Mucosa of descending colon (tissue), 3 donors: ENCODE results near the gene NUFIP1. TPM values are rescaled to one million over a fixed set of nuclear protein-coding genes. Genes with fewer than 3 reads are reported as not detected.
A peak's percentile ranks its signal among the peaks of the same experiment; 100 is the strongest.

Source experiments
- ATAC-seq: fragments of 200-7000 bp; cut with Tn5 transposase; one replicate; pipeline ENCODE4 v1.9.1; 2020; ENCODE audit warnings: mild to moderate bottlenecking, moderate library complexity
- DNase-seq, 3 donors: peaks; one replicate each; pipeline ENCODE4 v3.0.0-alpha.2; 2020
- H3K36me3 ChIP-seq: fragments of 200-600 bp; one replicate; pipeline ENCODE4 v1.8.0; 2021; ENCODE audit warnings: low read depth, mild to moderate bottlenecking
- H3K4me1 ChIP-seq: fragments of 200-600 bp; one replicate; pipeline ENCODE4 v1.8.0; 2021; ENCODE audit warnings: low read depth, mild to moderate bottlenecking
- H3K4me3 ChIP-seq: fragments of 200-600 bp; one replicate; pipeline ENCODE4 v1.8.0; 2021; ENCODE audit warnings: mild to moderate bottlenecking
- H3K9me3 ChIP-seq: fragments of 200-600 bp; one replicate; pipeline ENCODE4 v1.8.0; 2021; ENCODE audit warnings: mild to moderate bottlenecking
- intact Hi-C, 2 donors: fragments of 100-400 bp; cut with DNase I in 1 of 2; cut with micrococcal nuclease in 1 of 2; formaldehyde crosslinking; loops; one replicate each; pipeline versions ENCODE4 v1.11.0 to v1.11.1; 2022; cut with DNase I, micrococcal nuclease
- total RNA-seq, 3 donors: library from RNA; stranded (reverse); fragmentation: NEBNext Ultra II Directional in 2 of 3; extraction: Animal tissue kit (Norgen Biotek cat#: 25700) in 2 of 3; gene quantifications; one replicate each; pipeline versions ENCODE4 v1.2.1 to v1.2.4, GENCODE V29; 2021 to 2023
- TF ChIP-seq, protein P1 (sequence below): fragments of 200-600 bp; IDR thresholded peaks from one replicate; pipeline ENCODE4 v1.8.0; 2022; ENCODE audit warnings: antibody characterized with exemption, mild to moderate bottlenecking
- donor health status: DM: no; HTN: no; CAD: no; lungs with moderate emphysema.
- donor health status: DM: no; HTN: no; CAD: no.
- donor health status: DM: no; HTN: yes; CAD: no.

The NUFIP1 gene
- total RNA-seq, 3 donors from 2014 or later, result 1.5 to 3.9 (median 3.3) TPM

DNA sequence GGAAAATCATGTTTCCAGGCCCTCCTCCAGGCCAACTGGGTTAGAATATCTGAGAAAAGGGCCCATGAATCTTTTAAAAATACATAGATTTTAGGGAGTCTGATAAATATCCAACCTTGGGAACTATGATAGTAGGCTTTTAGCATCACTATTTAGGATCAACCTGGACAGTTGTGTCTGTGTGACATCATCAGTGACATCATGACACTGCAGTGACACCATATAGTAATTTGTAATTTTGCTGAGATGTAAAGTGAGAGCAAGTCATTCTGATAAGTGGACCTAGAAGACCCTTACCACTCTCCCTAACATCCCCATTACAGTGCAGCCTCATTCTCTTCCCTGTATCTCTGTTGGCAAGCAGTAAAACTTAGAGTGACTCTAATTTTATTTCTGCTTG, 14.1 kb upstream of the NUFIP1 start:
- H3K4me3 ChIP-seq, result no peak overlapping the region
- no peak for ATAC-seq
- no peaks in the 10 kb centered on the region for H3K9me3 ChIP-seq
- TF ChIP-seq, protein P1, sequence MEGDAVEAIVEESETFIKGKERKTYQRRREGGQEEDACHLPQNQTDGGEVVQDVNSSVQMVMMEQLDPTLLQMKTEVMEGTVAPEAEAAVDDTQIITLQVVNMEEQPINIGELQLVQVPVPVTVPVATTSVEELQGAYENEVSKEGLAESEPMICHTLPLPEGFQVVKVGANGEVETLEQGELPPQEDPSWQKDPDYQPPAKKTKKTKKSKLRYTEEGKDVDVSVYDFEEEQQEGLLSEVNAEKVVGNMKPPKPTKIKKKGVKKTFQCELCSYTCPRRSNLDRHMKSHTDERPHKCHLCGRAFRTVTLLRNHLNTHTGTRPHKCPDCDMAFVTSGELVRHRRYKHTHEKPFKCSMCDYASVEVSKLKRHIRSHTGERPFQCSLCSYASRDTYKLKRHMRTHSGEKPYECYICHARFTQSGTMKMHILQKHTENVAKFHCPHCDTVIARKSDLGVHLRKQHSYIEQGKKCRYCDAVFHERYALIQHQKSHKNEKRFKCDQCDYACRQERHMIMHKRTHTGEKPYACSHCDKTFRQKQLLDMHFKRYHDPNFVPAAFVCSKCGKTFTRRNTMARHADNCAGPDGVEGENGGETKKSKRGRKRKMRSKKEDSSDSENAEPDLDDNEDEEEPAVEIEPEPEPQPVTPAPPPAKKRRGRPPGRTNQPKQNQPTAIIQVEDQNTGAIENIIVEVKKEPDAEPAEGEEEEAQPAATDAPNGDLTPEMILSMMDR, result no peak
- no peak for DNase-seq
- intact Hi-C loops, result no loop called here
- H3K4me1 ChIP-seq, result peaks cover 3% of the 10 kb centered on the region
- H3K36me3 ChIP-seq, result peaks cover 4% of the 10 kb centered on the region

DNA sequence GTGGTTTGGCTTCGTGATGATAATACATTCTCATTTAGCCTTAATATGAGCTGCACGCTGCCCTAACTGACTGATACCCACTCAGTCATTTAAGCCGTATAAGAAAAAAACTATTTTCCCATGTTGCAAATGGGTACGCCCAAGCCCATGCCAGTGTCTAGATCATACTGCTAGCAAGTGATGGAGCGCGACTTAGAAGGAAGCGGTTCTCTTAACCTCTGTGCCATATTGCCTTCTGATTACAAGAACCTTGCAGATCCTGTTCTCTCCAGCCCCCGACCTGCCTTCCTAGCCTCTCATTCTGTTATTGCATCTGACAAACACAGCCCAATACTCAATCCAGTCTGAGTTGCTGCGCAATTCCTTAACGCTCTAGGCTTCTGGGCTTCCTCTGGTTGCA, 670 bp upstream of the NUFIP1 start:
- TF ChIP-seq, protein P1, result no peak
- H3K9me3 ChIP-seq, result no peaks in the 10 kb centered on the region
- intact Hi-C loops, result no loop called here
- no peaks in the 10 kb centered on the region for H3K36me3 ChIP-seq
- DNase-seq (peak in 1 of 3 donors; percentile 17), ATAC-seq (peak; percentile 41)
- peaks cover 22% of the 10 kb centered on the region for H3K4me1 ChIP-seq
- peak overlapping the region; percentile 97 for H3K4me3 ChIP-seq

DNA sequence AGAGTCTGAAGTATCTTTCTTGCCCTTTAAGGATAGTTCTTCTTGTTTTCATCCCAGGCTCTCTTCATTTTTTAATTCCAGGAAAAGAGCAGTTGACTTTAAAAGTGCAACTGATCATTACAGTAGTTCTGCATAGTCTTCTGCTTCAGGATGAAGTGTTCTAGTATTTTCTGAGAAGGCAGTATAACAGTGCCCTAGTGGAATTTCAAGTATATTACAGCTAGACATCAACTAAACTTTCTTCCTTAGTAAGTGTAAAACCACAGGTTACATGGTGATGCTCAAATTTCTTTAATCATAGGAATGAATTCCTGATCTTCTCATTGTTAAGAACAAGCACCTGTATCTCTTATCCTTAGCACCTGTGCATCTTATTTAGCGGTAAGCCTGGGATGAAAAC, 10.9 kb downstream of the NUFIP1 start:
- no peak overlapping the region for H3K4me3 ChIP-seq
- DNase-seq (no peak), ATAC-seq (no peak)
- intact Hi-C loops, result no loop called here
- no peaks in the 10 kb centered on the region for H3K9me3 ChIP-seq
- H3K36me3 ChIP-seq, result peaks cover 4% of the 10 kb centered on the region
- no peaks in the 10 kb centered on the region for H3K4me1 ChIP-seq
- TF ChIP-seq, protein P1, result no peak

DNA sequence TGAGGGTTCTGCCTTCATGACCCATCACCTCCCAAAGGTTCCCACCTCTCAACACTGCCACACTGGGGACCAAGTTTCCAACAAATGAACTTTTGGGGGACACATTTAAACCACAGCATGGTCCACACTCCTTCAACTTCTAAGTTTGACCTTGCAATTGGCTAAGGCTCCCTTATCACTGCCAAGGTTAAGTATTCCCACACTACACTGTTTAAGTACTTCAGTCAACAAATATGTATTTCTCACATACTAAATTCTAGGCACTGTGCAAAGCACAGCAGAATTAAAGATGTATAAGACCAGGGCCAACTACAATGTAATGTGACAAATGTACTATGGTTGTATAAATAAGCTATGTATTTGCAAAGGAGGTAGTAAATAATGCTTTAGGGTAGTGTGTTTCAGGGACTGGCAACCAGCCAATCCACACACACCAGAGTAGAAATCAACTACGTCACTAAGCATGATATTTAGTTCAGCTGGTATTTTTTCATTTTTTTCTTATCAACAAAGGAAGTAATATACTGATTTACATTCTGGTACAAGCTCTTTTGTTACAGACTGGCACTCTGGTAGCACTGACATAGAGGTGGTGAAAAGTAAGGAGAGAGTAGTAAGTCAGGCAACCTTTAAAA, 12.2 kb downstream of the NUFIP1 start:
- no peaks in the 10 kb centered on the region for H3K9me3 ChIP-seq
- H3K36me3 ChIP-seq, result peaks cover 4% of the 10 kb centered on the region
- intact Hi-C loops, result no loop called here
- TF ChIP-seq, protein P1, result no peak
- H3K4me3 ChIP-seq, result no peak overlapping the region
- ATAC-seq, result no peak
- no peak for DNase-seq
- H3K4me1 ChIP-seq, result no peaks in the 10 kb centered on the region

DNA sequence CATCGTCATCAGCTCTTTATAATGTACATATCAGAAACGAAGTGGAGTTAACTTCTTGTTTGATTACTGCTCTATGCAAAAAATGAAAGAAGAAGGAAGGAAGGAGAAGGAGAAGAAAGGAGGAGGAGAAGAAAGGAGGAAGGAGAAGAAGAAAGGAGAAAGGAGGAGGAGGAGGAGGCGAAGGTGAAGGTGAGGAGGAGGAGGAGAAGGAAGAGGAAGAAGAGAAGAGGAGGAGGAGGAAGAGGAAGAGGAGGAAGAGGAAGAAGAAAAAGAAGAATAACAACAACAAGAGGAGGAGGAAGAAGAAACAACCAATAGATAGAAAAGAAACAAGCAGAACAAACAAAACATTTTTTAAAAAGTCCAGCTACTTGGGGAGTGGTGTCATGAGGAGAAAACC, 13.1 kb downstream of the NUFIP1 start:
- TF ChIP-seq, protein P1, result no peak
- intact Hi-C loops, result no loop called here
- DNase-seq (no peak), ATAC-seq (no peak)
- Histone ChIP-seq H3K36me3 (peaks cover 4% of the 10 kb centered on the region), H3K4me3 (no peak overlapping the region), H3K4me1 (no peaks in the 10 kb centered on the region), H3K9me3 (no peaks in the 10 kb centered on the region)
